Stimulated activated CD4-positive, alpha-beta T cell treated with anti-CD3 and anti-CD28 coated beads, Interleukin-2, amount 100 ng/mL, for 48 hours (primary cell): Measurements from ENCODE around the gene COL23A1.
"Not testable (repeated sequence)": the region's sequence is repeated elsewhere in the genome, so short reads cannot be mapped to it uniquely, and the experiment has no call there.

ENCODE experiments used
- DNase-seq, 2 donors: peaks; one replicate each; pipeline ENCODE4 v3.0.0-alpha.2; 2020

Gene COL23A1

DNA sequence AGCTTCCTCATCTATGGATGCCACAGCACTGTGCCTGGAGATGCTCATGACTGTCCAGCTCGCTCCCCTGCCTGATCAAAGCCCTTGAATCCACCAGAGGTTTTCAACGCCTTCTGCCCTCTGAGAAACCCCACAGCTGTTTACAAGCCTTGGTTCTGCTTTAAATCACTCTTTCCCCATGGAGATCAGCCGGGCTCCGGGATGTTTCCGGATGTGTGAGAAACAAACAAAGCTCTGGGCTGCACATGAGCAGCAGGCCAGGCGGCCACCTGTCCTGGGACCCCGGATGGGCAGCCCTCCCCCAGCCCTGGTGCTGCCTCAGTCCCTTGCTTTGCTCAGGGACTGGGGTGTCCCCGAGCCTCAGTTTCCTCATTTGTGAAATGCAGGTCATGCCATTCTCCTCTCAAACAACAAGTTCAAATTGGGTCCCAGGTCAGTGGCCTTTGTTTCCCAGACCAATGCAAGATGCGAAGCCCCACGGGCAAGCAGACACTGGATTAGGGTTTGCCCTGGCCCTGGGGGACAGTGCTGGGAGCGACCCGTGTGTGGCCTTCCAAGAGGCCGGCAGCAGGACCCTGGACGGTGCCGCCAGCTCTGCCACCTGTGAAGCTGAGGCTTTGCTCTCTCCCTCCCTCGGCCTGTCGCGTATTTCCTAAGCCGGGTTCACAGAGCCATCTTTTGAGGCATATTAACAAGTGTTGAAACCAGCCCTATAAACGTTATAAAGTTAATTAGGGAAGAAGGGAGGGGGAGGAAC is 315.2 kb downstream of the COL23A1 start:
- no peak for DNase-seq

DNA sequence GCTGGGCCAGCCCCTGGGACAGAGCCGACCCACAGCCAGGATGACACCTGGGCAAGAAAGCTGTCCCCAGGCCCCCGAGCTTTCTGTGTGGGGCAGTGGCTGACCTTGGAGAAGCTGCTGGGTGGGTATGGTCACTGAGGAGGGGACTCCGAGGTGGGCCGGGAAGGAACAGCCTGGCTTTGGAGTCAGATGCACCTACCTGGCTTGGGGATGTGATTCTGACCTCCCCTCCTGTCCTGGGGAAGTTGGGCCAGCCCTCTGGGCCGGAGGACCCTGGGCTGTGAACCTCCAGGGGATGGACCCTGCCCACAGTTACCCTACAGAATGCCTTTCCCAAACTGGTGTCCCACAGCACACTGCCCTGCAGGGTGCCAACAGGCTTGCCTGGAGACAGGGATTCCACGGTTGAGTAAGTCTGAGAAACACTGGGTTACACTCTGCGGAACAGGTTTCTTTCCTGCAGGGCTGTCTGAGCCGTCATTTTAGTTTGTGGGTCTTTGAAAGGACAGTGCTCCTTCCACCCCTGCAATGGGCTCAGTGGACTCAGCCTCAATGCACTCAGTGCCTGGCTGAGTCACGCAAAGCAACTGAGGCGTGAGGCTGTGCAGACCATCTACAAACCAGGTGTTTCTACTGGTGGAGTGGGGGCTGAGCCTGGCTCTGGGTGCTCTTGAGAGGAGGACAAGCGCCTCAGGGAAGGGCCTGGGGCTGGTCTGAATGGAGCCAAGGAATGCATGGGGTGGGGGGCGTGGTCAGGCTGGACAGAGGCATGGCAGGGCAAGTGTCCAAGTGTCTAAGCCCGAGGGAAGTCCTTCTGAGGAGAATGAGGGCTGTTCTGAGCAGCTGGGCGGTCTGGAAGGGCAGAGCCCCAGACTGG is 316.3 kb downstream of the COL23A1 start:
- DNase-seq: no peak

DNA sequence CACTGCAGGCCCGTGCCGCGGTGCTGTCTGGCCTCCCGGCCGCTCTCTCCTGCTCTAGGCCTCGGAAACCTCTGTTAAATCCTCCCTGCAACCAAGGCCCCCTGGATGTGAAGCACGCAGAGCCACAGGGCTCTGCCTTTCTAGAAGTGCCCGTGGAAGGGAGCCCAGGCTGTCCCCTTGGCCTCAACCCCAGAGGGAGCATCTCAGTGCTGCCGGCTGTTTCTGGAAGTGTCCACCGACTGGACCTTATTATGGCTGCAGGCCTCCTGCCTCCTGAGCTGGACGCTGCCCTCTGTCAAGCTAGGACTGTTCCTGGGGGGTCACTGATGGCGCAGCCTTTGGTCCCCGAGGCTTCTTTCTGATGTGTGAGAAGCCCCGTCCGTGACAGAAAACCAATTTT is 317.2 kb downstream of the COL23A1 start:
- no peak for DNase-seq

DNA sequence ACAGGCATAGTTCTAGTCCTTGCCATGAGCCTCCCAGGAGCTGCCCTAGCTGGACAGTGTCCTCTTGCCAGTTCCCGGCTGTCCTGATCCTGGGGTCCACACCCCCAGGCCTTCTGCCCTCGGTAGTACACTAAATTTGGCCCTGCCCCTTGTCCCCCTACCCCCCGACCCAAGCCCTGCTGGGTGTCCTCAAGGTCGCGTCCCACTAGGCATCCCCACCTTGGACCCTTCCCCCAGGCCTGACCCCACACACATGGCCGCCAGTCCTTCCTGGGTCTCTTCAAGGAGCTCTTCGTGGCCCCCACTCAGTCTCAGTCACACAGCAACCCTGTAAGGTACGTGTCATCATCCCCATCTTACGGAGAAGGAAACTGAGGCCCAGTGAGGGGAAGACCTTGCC is 317.6 kb downstream of the COL23A1 start:
- no peak for DNase-seq

DNA sequence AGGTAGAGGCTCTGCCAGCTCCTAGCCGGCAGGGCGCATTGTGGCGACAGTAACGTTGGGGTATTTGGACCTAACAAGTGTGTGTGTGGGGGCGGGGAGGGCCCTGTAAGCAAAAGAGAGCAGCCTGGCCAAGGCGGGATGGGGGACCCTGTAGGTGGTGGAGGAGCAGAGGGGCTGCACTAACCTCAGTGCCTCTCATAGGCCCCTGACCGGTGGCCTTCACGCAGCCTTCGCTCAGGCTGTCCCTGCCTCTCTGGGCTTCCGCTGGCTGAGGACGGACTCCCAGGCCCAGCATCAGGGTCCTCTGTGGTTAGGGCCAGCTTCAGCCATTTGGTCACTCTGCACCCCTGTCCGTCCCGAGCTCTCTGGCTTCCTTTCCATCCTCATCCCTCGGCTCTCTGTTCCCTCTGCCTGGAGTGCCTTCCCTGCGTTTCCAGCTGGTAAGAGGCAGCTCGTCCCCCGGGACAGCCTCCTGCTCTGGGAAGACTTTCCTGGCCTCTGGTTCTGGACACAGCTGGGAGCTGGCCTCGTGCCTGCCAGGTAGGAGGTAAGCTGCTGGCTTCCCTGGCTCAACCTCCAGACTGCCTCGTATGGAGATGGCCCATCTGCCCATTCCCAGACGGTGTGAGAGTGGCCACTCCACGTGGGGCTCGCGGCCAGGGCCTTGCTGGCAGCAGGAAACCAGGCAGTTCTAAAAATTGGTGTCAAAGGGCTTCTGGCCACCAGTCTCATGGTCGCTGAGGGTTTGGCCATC is 318.3 kb downstream of the COL23A1 start:
- no peak for DNase-seq

DNA sequence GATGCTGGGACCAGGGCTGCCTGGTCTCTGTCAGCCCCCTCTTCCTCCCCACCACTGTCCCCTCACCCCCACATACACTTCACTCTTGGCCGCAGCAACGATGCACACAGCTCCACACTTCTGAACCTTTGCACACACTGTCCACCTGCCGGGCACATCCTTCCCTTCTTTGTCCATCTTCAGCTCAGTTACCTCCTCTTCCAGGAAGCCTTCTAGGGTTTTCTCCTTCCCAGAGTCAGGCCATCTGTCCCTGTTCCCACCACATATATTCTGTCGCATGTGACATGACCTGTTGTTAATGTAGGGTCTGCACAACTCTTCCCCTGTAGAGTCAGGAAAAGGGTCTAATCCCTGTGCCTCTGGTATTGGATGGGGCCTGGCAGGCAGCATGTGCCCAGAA is 319.0 kb downstream of the COL23A1 start:
- DNase-seq: no peak

DNA sequence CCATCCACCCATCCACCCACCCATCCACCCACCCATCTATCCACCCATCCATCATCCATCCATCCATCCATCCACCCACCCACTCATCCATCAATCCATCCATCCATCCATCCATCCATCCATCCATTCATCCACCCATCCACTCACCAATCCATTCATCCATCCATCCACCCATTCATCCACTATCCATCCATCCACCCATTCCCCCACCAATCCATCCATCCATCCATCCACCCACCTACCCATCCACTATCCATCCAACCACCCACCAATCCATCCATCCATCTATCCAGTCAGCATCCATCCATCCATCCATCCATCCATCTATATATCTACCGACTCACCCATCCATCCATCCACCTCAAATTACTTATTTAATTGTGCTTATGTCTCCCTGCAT is 320.7 kb downstream of the COL23A1 start:
- DNase-seq: no peak

DNA sequence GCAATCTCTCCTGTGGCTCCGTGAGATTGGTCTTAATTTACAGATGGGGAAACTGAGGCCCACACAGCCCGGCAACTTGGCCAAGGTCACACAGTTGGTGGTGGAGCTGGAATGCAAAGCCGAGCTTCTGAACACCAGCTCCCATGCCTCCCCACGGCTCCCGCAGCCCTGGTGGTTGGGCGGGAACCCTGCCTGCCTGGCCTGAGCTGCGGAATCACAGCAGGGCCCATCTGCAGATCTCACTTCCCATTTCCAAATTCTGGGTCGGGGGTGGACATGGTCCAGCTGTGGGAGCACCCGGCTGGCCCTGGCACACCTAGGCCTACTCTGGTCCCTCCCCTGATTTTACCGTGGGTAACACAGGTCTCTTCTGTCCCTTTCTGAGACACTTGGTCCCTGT is 322.3 kb downstream of the COL23A1 start:
- no peak for DNase-seq

DNA sequence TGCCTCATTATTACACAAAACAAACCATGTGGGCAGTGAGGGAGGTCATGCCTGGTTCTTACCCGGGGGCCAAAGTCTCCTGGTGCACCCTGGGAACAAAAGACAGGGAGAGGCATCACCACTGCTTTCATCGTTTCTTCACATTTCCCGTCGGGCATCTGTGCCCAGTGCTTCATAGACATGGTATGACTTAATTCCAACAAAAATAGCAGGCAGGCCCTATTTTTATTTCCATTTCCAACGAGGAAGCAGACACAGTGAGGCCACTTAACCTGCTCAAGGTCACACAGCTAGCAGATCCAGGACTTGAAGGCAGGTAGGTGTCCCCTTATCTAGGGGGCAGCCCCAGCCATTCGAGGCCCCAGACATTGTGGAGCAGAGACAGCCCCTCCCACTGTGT is 322.9 kb downstream of the COL23A1 start:
- DNase-seq: no peak

DNA sequence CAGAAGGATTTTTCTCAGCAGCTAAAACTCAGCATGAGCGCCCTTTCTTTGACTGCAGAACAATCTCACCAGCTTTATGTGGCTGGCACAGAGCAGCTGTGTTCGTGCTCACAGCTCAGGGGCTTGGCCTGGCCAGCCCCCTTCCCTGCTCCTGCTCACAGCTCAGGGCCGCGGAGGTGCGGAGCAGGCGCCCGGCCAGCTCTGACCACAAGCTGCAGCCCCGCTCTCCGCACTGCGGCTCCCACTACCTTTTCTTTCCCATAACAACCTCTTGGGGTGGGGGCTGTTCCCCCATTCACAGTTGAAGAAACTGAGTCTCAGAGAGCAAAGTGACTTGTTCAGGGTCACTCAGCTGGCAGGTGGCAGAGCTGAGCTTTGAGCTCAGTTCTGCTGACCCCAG is 323.6 kb downstream of the COL23A1 start:
- no peak for DNase-seq

DNA sequence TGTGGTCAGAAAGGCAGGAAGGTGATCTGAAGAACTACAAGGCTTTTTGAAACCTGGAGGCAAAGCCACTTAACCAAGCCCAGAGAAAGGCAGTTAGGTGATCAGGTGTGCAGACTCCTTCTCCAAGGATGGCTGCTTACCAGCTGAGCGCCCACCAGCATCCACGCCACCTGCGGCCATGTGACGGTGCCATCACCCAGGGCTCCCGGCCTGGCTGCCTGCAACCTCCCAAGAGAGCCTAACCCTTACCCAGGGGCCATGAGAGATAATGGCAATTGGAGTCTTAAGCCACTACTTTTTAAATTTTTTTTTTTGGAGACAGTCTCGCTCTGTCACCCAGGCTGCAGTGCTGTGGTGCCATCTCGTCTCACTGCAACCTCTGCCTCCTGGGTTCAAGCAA is 324.4 kb downstream of the COL23A1 start:
- DNase-seq: no peak

DNA sequence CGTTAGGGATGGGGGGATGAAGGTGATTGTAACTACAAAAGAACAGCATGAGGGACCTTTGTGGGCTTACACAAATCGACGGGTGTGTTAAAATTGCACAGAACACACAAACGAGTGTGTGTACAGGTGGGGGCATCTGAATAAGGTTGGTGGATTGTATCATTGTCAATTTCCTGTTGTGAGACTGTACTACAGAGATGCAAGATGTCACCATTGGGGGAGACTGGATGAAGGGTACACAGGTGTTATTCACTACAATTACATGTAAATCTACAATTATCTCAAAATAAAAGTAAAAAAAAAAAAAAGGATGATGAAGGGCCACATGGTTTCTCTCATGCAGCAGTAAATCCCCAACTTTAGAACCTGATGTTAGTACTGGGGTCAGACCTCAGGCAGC is 326.1 kb downstream of the COL23A1 start:
- no peak for DNase-seq

DNA sequence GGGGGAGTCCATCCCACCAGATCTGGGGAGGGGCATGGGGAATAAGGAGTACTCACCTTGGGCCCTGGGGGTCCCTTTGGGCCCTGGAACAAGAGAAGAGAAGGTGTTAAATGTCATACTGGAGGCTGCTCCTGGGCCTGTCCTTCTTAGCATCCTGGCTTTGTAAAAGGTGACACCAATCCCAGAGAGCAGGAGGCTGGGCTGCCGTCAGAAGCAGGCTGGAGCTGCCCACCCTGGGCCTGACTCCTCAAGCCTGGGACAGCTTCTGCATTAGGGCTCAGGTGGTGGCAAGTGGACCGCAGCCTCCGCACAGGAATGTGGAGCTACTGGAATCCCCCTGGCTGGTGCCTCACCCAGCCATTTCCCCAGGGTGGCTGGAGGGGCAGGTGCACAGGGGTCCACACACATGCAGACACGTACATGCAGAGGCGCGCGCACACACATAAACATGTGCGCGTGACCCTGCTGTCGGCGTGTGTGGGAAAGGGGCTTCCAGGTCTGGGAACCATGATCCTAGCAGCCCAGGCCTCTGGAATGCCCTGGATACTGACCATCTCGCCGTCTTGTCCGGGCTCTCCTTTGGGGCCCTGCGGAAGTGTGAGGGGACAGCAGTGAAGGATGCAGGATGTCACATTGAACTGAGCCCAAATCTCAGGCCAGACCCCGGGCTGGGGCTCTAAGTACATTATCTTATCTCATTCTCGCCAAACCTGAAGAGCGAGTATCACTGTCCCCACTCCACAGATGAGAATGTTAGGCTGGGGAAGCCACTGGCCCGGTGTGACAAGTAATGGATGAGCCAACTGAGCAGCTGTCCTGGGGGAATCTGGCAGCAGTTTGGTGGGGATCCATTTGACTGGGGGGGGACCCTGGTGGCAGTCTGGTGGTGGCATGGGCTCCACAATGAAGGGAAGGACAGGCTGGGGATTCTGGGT is 328.3 kb downstream of the COL23A1 start:
- no peak for DNase-seq

DNA sequence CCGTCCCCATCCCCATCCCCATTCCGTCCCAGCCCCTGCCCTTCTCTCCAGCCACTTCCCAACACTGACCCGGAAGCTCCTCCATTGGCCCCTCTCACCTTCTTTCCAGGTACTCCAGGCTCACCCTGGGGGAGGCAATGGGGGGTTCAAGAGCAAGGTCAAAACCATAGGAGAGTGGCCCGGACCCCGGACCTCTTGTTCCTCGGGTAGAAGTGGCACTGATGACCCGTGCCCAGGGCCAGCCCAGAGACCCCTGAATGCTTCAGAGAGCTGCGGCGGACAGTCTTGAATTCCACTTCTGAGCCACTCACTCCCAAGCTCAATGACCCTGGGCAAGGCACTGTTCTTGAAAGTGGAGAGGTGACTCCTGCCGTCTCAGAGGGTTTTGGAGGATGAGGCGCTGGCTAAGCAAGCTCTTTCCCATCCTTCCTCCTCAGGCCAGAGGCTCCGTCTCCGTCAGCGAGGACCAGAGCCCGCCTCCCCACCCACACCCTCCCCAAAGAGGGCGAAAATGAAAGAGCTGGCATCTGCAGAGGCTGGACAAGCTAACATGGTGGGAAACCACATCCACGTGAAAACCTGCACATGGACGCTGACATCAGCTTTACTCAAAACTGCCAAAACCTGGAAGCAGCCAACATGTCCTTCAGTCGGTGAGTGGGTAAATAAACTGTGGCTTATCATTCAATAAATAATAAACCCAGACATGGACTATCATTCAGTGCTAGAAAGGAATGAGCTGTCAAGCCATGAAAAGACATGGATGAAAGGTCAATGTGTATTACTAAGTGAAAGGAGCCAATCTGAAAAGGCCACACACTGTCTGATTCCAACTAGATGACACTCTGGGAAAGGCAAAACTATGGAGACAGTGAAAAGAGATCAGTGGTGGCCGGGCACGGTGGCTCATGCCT is 330.3 kb downstream of the COL23A1 start:
- DNase-seq: no peak

DNA sequence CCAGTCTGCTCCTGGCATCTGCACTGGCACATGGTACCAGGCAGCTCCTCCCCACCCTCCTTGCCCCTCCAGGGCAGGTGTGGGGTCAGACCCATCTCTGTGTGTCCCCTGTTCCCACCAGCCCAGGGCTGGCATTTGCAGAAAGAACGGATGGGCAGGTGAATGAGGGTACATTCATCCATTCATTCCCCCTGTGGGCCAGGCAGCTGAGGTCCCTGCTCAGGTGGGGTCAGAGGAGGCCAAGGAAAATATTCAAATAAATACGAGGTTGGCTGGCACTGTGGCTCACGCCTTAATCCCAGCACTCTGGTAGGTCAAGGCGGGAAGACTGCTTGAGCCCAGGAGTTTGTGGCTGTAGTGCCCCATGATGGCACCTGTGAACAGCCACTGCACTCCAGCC is 332.5 kb downstream of the COL23A1 start:
- no peak for DNase-seq

DNA sequence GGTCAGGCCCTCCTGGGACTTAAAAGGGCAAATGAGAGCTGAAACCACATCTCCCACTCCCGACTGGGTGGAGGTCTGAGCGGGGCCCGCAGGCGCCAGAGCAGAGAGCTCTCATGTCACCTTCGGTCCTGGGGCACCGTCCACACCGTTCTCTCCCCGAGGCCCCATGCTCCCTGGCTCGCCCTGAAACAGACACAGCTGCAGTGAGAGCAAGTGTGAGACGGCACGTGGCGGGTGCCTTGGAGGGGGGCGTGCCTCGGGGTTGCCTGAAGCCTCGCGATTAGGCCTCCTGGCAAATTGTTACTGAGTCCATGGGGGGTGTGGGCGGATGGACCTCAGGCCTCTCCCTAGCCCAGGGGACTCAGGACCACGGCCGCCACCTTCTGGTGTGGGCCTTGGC is 333.4 kb downstream of the COL23A1 start:
- no peak for DNase-seq

DNA sequence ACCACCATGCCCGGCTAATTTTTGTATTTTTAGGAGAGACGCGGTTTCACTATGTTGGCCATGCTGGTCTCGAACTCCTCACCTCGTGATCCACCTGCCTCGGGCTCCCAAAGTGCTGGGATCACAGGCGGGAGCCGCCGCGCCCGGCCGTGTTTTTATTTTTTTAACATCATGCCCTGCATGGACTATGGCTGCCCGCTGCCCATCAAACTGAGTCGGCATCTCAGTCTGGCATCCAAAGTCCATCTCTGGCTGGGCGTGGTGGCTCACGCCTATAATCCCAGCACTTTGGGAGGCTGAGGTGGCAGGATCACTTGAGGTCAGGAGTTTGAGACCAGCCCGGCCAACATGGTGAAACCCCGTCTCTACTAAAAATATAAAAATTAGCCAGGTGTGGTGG is 336.6 kb downstream of the COL23A1 start:
- DNase-seq: not testable (repeated sequence)

DNA sequence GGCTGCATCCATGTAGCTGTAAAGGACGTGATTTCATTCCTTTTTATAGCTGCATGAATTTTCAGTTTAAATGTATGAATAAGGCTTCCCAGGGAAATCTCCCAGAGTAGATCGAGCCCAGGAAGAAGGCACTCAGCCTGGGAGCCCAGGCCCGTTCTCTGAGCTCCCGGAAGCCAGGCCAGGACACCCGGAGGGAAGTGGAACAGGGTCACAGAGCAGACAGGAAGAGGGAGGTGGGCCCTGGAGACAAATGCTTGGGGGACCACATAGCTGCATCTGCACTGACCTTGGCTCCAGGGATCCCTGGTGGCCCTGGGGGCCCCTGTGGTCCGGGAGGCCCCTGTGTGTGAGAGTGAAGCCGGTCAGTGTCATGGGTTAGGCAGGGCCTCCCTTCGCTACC is 337.9 kb downstream of the COL23A1 start:
- no peak for DNase-seq

DNA sequence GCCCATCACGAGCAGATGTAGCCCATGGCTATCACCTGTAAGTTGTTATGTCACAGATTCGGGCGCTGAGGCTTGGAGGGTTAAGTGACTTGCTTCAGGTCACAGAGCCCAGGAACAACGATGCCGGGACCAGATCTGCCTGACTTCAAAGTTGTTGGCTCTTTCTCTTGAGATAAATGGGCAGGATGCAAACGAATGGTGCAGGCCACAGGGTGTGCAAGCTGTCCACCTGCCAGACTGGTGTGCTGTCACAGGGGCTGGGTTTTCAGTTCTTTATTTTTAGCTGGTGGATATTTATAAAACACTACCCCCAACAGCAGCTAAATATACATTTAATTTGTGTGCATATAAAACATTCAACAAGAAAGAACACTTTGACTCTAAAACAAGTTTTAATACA is 339.9 kb downstream of the COL23A1 start:
- DNase-seq: no peak

DNA sequence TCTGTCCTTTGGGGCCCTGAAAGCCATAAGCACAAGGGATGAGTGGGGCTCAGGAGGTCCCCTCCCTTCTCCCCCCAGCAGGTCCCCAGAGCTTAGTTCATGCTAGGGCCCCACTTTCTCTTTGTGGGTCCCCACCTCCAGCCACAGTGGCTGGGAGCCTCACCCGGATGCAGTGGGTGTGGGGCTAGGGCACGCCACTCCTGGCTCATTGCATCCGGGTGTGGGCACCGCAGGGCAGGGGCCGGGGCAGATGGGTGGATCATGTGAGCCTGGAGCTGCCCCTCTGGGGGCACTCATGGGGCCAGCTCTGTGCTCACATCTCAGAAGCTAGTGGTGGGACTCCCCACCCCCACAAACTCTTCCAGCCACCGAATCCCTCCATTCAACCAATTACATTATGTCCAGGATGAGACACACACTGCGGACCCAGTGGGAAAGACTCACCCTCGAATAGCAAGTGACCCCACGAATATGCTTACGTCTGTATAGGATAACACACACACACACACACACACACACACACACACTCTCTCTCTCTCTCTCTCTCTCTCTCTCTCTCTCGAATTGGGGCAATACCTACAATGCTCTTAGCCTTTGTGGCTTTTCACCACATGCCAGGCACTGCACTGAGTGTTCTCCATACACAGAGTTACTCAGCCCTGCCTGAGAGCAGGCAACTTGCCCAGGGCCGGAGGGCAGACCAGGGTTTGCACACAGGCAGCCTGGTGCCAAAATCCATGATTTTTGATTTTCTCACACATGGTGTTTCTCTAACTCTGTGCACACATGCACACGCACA is 340.8 kb downstream of the COL23A1 start:
- no peak for DNase-seq

DNA sequence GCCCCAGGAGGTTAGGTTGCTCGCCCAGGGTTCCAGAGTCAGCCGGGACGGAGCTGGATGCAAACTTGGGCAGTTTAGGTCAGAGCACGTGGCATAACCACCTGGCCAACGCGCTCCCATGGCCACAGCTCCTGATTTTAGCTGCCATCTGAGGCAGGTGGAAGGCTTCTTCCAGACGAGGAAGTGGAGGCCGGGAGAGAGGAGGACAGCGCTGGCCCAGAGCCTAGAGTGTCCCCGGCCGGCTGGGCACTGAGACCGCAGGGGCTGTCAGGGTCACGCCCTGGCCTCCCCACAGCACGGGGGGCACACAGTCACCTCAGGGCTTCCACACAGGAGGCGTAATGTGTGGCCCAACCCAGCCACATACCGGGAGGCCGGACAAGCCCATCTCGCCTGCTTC is 341.4 kb downstream of the COL23A1 start:
- no peak for DNase-seq
